A673 (cell line): ENCODE measurements around the gene EGFL8. TPM values are rescaled to one million over a fixed set of nuclear protein-coding genes. Genes with fewer than 3 reads are reported as not detected.

Experiments used
- BruUV-seq: library from RNA; stranded (reverse); fragments of 400-500 nt; replicated peaks from 2 replicates; lab custom pipeline; 2021; lab: Mats Ljungman, UMichigan
- CTCF ChIA-PET: fragments of 300-600 bp; sonication (Branson Sonifier 250); formaldehyde crosslinking; loops from one replicate; lab custom pipeline; 2022; ENCODE audit warnings: antibody characterized with exemption; lab: Charles Lee
- POLR2A ChIA-PET: fragments of 300-600 bp; sonication (Branson Sonifier 250); formaldehyde crosslinking; loops from one replicate; lab custom pipeline; 2022; ENCODE audit warnings: antibody characterized with exemption; ENCODE audit not compliant: low non-redundant PET; lab: Charles Lee
- DNase-seq: peaks from one replicate; pipeline ENCODE4 v3.0.0-alpha.2; 2015; ENCODE audit warnings: low spot score
- H3K27ac ChIP-seq: fragments of 200-600 bp; sonication (generic); 2 replicates; pipeline ENCODE4 v1.5.1; 2016; ENCODE audit warnings: mixed run types, low read depth, mild to moderate bottlenecking, mixed read lengths, antibody characterized with exemption, low read length; ENCODE audit not compliant: poor library complexity, severe bottlenecking
- H3K27me3 ChIP-seq: fragments of 200-600 bp; sonication (generic); replicated peaks from 2 replicates; pipeline ENCODE4 v1.6.1; 2017; ENCODE audit warnings: mixed run types, low read depth, mild to moderate bottlenecking, mixed read lengths, antibody characterized with exemption, low read length; ENCODE audit not compliant: insufficient read depth, poor library complexity
- H3K36me3 ChIP-seq: fragments of 200-600 bp; sonication (generic); 2 replicates; pipeline ENCODE4 v1.6.1; 2016; ENCODE audit warnings: mixed run types, mild to moderate bottlenecking, mixed read lengths, antibody characterized with exemption, low read length; ENCODE audit not compliant: insufficient read depth, poor library complexity, severe bottlenecking
- H3K4me1 ChIP-seq: fragments of 200-600 bp; sonication (generic); 2 replicates; pipeline ENCODE4 v1.6.1; 2017; ENCODE audit warnings: mixed run types, mild to moderate bottlenecking, mixed read lengths, antibody characterized with exemption, low read length; ENCODE audit not compliant: insufficient read depth, poor library complexity, severe bottlenecking
- H3K4me3 ChIP-seq: fragments of 200-600 bp; sonication (generic); 2 replicates; pipeline ENCODE4 v1.5.1; 2016; ENCODE audit warnings: low read depth, mixed run types, mild to moderate bottlenecking, mixed read lengths, low read length; ENCODE audit not compliant: poor library complexity, severe bottlenecking
- H3K9me3 ChIP-seq: fragments of 200-600 bp; sonication (generic); 2 replicates; pipeline ENCODE4 v1.6.1; 2016; ENCODE audit warnings: mixed run types, low read depth, mild to moderate bottlenecking, mixed read lengths, antibody characterized with exemption, low read length; ENCODE audit not compliant: poor library complexity, severe bottlenecking
- EZH2 ChIP-seq: fragments of 200-600 bp; sonication (generic); IDR thresholded peaks from 2 replicates; pipeline ENCODE4 v1.6.1; 2017; ENCODE audit warnings: borderline replicate concordance, low read depth, mild to moderate bottlenecking, mixed read lengths, antibody characterized with exemption, low read length; ENCODE audit not compliant: poor library complexity, severe bottlenecking
- intact Hi-C: fragments of 100-400 bp; cut with micrococcal nuclease; formaldehyde crosslinking; loops from one replicate; pipeline ENCODE4 v1.10.0; 2022; ENCODE audit not compliant: unreplicated experiment
- total RNA-seq: library from RNA; stranded (reverse); gene quantifications from 2 replicates; pipeline ENCODE4 v1.2.3, GENCODE V29; 2021
- TF ChIP-seq, protein P1 (sequence below): fragments of 300-800, 200-600 bp; sonication (generic); conservative IDR thresholded peaks from 2 replicates; pipeline ENCODE4 v1.5.1; 2017; ENCODE audit warnings: low read depth, mild to moderate bottlenecking, antibody characterized with exemption, low read length, moderate library complexity, mixed read lengths

Gene EGFL8
- total RNA-seq, 1 experiment from 2014 or later, result 32.4 TPM

DNA sequence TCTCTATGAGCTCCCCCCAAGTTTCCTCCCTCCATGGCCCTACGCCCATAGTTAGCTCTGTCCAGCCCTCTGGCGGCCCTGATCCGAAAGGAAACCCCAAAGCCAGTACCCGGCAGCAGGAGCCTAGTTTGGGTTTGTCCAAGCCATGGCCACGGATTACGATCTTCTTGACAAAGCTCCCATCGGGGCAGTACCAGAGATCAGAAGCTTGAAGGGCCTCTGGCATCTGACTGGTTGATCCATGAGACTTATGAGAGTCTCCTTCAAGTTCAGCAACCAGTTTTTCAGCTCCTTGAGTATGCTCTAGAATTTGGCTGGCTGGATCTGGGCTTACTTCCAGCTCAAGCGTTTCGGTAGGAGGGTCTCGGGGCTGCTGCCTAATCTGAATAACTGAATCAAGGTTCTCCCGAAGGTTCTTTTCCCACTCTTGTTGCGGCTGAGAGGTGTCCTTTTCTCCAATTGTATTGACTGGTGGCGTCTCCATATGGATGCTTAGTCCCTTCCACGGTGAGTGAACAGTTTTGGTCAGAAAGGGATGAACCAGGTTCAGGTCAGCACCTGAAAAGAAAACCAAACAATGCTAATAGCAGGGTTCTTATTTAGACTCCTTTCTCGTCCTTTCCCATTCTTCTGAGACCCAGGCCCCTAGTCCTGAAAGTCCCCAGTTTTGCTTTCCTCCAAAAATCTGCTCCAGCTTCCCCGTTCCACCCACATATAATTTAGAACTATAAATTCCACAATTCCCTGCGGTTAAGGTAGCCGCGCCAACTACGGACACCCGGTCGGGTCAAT lies 34.9 kb upstream of the EGFL8 start:
- H3K27ac ChIP-seq, result peak overlapping the region; percentile 87
- no peaks in the 10 kb centered on the region for H3K27me3 ChIP-seq
- H3K4me1 ChIP-seq, result peaks cover 21% of the 10 kb centered on the region
- DNase-seq, result no peak
- TF ChIP-seq, protein P1, sequence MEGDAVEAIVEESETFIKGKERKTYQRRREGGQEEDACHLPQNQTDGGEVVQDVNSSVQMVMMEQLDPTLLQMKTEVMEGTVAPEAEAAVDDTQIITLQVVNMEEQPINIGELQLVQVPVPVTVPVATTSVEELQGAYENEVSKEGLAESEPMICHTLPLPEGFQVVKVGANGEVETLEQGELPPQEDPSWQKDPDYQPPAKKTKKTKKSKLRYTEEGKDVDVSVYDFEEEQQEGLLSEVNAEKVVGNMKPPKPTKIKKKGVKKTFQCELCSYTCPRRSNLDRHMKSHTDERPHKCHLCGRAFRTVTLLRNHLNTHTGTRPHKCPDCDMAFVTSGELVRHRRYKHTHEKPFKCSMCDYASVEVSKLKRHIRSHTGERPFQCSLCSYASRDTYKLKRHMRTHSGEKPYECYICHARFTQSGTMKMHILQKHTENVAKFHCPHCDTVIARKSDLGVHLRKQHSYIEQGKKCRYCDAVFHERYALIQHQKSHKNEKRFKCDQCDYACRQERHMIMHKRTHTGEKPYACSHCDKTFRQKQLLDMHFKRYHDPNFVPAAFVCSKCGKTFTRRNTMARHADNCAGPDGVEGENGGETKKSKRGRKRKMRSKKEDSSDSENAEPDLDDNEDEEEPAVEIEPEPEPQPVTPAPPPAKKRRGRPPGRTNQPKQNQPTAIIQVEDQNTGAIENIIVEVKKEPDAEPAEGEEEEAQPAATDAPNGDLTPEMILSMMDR, result no peak
- TF ChIP-seq EZH2, result no peak
- intact Hi-C loops, result loop anchor here (2.0 kb wide), 1 partner anchor 65 kb away; no protein-coding TSS in a partner anchor
- TSS peak; percentile 23 for BruUV-seq
- H3K9me3 ChIP-seq, result no peaks in the 10 kb centered on the region
- peaks cover 9% of the 10 kb centered on the region for H3K36me3 ChIP-seq
- peak overlapping the region; percentile 89 for H3K4me3 ChIP-seq
- ChIA-PET CTCF (interaction anchor here (0.5 kb wide), 1 partner anchor 171 kb away, joined by 3 read pairs; the partner anchor contains the start of genes NELFE and SKIC2), POLR2A (interaction anchor here (0.8 kb wide), 1 partner anchor 66 kb away, joined by 3 read pairs; no protein-coding TSS in a partner anchor)

DNA sequence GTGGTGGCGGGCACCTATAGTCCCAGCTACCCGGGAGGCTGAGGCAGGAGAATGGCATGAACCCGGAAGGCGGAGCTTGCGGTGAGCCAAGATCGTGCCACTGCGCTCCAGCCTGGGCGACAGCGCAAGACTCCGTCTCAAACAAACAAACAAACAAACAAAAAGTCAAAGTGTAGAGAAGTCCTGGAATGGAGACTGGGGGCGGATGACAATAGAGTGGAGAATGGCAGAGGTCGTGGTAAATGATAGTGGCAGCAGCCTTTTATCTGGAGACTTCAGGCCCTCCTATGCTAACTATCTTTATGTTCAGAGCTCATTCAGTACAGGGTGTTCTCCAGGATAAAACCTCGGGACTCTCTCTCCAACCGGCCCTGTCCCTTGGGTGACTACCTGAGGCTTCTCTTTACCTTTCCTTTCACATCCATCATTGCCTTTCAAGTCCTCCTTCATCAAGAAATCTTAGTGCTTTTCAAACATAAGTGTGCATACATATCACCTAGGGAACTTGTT lies 32.9 kb upstream of the EGFL8 start:
- Histone ChIP-seq H3K27ac (no peak overlapping the region), H3K4me3 (no peak overlapping the region), H3K4me1 (peaks cover 20% of the 10 kb centered on the region), H3K27me3 (no peaks in the 10 kb centered on the region), H3K9me3 (no peaks in the 10 kb centered on the region), H3K36me3 (no peaks in the 10 kb centered on the region)
- DNase-seq, result no peak
- no peak for TF ChIP-seq EZH2
- TF ChIP-seq, protein P1, result no peak
- intact Hi-C loops, result no loop called here
- no TSS peak for BruUV-seq
- POLR2A ChIA-PET, result no interaction called here
- CTCF ChIA-PET, result no interaction called here

DNA sequence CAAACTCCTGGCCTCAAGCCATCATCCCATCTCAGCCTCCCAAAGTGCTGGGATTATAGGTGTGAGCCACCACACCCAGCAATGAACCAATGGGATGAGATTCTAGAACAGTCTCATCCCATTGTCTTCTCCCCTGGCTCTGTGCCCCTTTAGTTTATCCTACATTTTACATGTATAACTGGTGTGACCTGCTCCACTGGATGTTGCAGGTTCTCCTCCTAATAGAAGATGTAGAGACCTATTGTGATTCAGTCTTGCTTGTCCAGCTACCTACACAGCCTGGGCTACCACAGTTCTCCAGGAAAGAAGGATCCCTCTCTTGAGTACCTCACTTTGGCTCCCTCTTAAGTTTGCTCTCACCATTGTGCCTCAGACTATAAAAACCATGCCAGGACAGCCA lies 32.3 kb upstream of the EGFL8 start:
- no peaks in the 10 kb centered on the region for H3K9me3 ChIP-seq
- no peak for TF ChIP-seq EZH2
- TF ChIP-seq, protein P1, result no peak
- no peak overlapping the region for H3K27ac ChIP-seq
- CTCF ChIA-PET, result no interaction called here
- DNase-seq, result no peak
- no peaks in the 10 kb centered on the region for H3K36me3 ChIP-seq
- no TSS peak for BruUV-seq
- H3K4me3 ChIP-seq, result no peak overlapping the region
- peaks cover 13% of the 10 kb centered on the region for H3K4me1 ChIP-seq
- no peaks in the 10 kb centered on the region for H3K27me3 ChIP-seq
- POLR2A ChIA-PET, result no interaction called here
- intact Hi-C loops, result no loop called here
